Measurements from ENCODE around the gene QRICH1.

Gene QRICH1, protein sequence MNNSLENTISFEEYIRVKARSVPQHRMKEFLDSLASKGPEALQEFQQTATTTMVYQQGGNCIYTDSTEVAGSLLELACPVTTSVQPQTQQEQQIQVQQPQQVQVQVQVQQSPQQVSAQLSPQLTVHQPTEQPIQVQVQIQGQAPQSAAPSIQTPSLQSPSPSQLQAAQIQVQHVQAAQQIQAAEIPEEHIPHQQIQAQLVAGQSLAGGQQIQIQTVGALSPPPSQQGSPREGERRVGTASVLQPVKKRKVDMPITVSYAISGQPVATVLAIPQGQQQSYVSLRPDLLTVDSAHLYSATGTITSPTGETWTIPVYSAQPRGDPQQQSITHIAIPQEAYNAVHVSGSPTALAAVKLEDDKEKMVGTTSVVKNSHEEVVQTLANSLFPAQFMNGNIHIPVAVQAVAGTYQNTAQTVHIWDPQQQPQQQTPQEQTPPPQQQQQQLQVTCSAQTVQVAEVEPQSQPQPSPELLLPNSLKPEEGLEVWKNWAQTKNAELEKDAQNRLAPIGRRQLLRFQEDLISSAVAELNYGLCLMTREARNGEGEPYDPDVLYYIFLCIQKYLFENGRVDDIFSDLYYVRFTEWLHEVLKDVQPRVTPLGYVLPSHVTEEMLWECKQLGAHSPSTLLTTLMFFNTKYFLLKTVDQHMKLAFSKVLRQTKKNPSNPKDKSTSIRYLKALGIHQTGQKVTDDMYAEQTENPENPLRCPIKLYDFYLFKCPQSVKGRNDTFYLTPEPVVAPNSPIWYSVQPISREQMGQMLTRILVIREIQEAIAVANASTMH

GRCh38 chr3:49093853-49094767 lies at the start of gene QRICH1:
Gene QRICH1, minus strand, starts transcription at chr3:49094071. Its CDS starts 17,054 bp downstream, at chr3:49077017.
- peak; percentile 95 for DNase-seq

DNA sequence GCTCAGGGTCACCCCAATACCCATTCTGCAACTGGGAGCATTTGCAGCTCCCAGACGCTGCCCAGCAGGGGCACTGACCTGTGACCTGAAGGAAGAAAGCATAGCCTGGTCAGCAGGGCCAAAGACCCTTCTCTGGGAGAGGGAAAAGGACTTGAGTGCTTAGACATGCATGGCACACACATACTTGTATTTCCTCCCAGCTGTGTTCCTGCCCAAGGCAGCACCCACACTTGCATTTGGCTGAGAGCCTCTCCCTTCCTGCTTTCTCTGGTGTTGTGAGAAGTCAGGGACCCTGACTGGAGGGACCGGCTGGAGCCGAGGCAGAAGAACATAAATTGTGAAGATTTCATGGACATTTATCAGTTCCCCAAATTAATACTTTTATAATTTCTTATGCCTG lies 46.2 kb upstream of the QRICH1 start:
- no peak for DNase-seq

DNA sequence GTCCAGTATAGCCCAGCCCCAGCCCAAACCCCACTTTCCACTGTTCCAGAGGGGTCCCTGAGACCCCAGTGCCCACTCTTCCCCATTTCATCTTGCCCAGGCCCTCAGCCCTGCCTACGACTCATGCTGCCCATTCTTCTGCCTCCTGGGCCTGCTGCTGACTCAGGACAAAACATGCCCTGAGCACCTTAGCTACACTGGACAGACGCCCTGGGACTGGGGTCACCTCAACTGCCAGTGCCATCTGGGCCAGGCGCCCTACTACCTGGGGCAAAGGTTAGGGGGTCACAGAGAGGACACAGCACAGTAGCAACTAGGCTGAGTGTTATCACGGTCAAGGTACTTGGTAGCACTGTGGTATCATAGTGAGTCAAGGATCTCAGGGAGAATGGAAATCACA lies 41.6 kb upstream of the QRICH1 start:
- DNase-seq = no peak

GRCh38 chr3:49134471-49135265 lies 40.8 kb upstream of the QRICH1 start:
- no peak for DNase-seq

- DNase-seq = no peak
These were observed 39.5 kb upstream of the QRICH1 start for GRCh38 chr3:49133226-49133951.

- no peak for DNase-seq
These were observed 38.8 kb upstream of the QRICH1 start, which contains the start of gene LAMB2 for GRCh38 chr3:49132437-49133225. Gene LAMB2, minus strand, starts transcription at chr3:49133050. Its CDS starts 183 bp downstream, at chr3:49132867.

- no peak for DNase-seq
These were observed 38.2 kb upstream of the QRICH1 start for GRCh38 chr3:49132073-49132436.

GRCh38 chr3:49131576-49131975 lies 37.7 kb upstream of the QRICH1 start:
- no peak for DNase-seq

- no peak for DNase-seq
These were observed 37.2 kb upstream of the QRICH1 start for GRCh38 chr3:49131040-49131439.

- DNase-seq = no peak
These were observed 31.3 kb upstream of the QRICH1 start for GRCh38 chr3:49124991-49125670.

DNA sequence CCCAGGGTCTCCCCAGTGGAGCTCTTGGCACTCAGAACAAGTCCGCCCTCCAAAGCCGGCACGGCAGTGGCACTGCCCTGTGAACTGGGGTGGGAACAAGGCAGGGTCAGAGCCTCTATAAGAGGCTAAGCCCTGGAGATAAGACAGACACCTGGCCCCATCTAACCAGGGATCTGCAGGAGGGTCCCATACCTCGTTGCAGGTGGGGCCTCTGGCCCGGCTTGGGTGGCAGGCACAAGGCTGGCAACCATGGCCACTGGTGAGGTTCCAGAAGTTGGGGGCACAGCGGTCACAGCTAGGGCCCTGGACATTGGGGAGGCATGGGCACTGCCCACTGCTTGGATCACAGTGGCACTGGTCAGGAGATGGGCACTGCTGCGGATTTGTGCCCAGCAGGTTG lies 30.3 kb upstream of the QRICH1 start:
- no peak for DNase-seq

DNA sequence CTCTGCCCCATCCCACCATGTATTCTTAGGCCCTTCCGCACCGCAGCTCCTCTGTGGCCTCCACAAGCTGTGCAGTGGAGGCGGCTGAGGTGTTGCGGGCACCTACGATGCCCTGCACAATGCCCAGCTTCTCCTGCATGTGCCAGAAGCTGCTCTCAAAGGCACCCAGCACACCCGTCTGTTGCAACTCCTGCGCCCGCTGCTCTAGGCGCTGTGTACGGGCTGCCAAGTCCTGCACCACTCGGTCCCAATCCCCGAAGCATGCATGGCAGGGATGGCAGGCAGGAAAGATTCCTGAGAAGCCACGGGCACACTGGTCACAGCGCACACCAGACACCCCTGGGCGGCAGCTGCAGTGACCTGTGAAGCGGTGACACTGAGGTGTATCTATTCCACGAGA lies 29.8 kb upstream of the QRICH1 start:
- DNase-seq = no peak

DNA sequence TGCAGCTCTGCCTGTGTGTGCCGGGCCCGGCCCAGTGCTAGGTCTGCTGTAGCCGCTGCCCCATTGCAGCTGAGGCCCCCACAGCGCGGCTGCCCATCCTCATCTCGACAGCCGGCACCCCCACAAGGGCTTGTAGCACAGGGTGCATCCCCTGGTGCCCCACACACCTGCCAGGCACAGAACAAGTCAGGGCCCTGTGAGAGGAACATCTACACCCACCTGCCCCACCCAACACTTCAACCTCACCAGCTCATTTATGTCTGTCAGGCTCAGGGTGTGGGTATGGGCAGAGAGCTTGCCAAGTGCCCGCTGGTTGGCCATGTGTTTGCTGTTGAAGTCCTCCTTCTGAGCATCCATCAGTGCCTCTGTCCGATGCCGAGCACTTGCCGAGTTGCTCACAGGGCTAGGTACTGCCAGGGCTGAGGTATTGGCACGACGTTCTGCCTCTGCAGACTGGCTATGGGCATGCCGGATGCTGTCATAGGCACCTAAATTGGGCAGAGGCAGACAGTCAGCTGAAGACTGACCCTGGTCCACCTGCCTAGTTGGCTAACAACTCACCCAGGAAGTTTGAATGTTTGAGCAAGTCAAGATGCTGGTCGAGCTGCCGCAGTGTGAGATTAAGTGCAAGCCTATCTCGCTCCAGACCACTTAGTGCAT lies 29.1 kb upstream of the QRICH1 start:
- no peak for DNase-seq

- DNase-seq = no peak
These were observed 28.6 kb upstream of the QRICH1 start for GRCh38 chr3:49122451-49122850.

DNA sequence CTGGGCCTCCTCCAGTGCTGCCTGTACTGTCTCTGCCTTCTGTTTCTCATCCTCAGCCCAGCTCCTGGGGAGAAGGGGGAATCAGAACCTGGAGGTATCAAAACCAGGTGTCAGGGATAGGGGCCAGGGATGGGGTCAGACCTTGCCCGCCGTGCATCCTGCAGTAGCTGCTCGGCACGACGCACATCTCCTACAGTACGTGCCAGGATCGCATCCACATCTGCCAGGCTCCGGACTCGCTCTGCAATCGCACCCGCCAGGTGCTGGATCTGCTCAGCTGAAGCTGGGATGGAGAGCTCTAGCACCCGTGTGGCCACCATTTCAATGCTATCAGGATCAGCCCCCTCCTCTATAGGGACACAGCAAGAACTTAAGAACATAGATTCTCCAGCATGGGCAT lies 28.2 kb upstream of the QRICH1 start:
- DNase-seq = no peak

GRCh38 chr3:49121132-49121736 lies 27.4 kb upstream of the QRICH1 start:
- no peak for DNase-seq

DNA sequence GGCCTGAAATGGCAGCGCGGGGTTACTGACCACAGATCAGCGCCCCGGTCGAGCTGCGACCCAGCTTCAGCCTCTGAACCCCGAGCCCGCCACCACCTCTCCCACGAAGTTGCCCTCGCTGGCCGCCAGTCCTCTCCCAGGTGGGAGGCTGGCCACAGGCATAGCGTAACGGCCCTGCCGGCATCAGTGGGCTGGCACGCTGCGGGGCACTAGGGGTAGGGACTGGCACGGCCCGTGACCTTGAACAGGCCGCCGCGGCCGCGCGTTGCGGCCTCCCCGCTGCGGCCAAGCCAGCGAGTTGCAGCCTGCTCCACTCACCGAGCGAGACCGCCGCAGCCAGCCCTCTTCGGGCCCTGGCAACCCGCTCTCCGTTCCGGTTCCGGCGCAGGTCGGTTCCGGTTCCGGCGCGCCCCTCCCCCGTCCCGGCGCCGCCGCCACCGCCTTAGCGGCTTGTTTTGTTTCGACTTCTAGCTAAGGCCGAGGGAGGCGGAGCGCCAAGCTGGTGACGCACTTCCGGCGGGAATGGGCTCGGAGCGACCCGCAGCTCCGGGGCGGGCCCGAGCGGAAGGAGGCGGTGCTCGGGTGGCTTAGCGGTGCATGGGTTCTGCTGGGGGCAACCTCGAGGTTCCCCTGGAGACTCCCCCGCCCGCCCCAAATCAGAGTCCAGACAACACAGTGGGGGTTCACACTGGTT lies 26.7 kb upstream of the QRICH1 start, which contains the start of gene USP19:
Gene USP19, minus strand, starts transcription at position 386 of the 694 bp plus-strand sequence. CDS start 1,678 bp downstream, outside the sequence.
- DNase-seq = peak; percentile 95

GRCh38 chr3:49120096-49120437 lies 26.2 kb upstream of the QRICH1 start:
- peak; percentile 19 for DNase-seq

Measured in activated naive CD4-positive, alpha-beta T cell treated with anti-CD3 and anti-CD28 coated beads, Interleukin-2, amount 50 U/mL, for 16 hours (primary cell).